Suprapubic skin (tissue), 4 donors: ENCODE results near the gene SCAMP2. TPM values are rescaled to one million over a fixed set of nuclear protein-coding genes. Genes with fewer than 3 reads are reported as not detected.
A peak's percentile ranks its signal among the peaks of the same experiment; 100 is the strongest.

Experiments used
- DNase-seq, 2 donors: peaks; one replicate each; pipeline ENCODE4 v3.0.0-alpha.2; 2019; ENCODE audit warnings: low spot score in 2 of 2
- H3K27ac ChIP-seq: fragments of 200-600 bp; sonication (generic); one replicate; pipeline ENCODE4 v1.5.1; 2019
- H3K27me3 ChIP-seq: fragments of 200-600 bp; sonication (generic); one replicate; pipeline ENCODE4 v1.5.1; 2019
- H3K36me3 ChIP-seq: fragments of 200-600 bp; sonication (generic); one replicate; pipeline ENCODE4 v1.5.1; 2019
- H3K4me1 ChIP-seq: fragments of 200-600 bp; sonication (generic); one replicate; pipeline ENCODE4 v1.5.1; 2019
- H3K4me3 ChIP-seq: fragments of 200-600 bp; sonication (generic); one replicate; pipeline ENCODE4 v1.5.1; 2019; ENCODE audit warnings: mild to moderate bottlenecking
- H3K9me3 ChIP-seq: fragments of 200-600 bp; sonication (generic); one replicate; pipeline ENCODE4 v1.5.1; 2019
- CTCF ChIP-seq, 2 donors: fragments of 200-600 bp in 1 of 2; fragments of 450-650 bp in 1 of 2; sonication (generic) in 1 of 2; IDR thresholded peaks; one replicate each; pipeline ENCODE4 v1.5.1; 2016 to 2019; ENCODE audit warnings: antibody characterized with exemption in 2 of 2, mild to moderate bottlenecking in 1 of 2, moderate library complexity in 1 of 2
- EP300 ChIP-seq: sonication (generic); formaldehyde crosslinking; IDR thresholded peaks from one replicate; pipeline ENCODE4 v1.6.1; 2017; ENCODE audit warnings: antibody characterized with exemption
- POLR2A ChIP-seq, 2 donors: fragments of 450-650 bp; IDR thresholded peaks; one replicate each; pipeline ENCODE4 v1.6.1; 2017; ENCODE audit warnings: antibody characterized with exemption in 2 of 2, mild to moderate bottlenecking in 2 of 2, moderate library complexity in 2 of 2
- POLR2AphosphoS5 ChIP-seq, 3 donors: sonication (generic); formaldehyde crosslinking; IDR thresholded peaks; one replicate each; pipeline ENCODE4 v1.6.1; 2017; ENCODE audit warnings: antibody characterized with exemption in 3 of 3
- WGBS: methylation state at CpG from one replicate; pipeline ENCODE4 v1.1.5; 2018; 5-methylcytosine and 5-hydroxymethylcytosine counted together
- total RNA-seq, 4 donors: library from RNA; depleted of rRNA; stranded (reverse); fragments of >200 nt; gene quantifications; one replicate each; pipeline ENCODE4 v1.1.0, GENCODE V29; 2016

Gene SCAMP2
- total RNA-seq, 4 donors from 2014 or later, result 82.7 to 120 (median 102) TPM

- 23% methylated on average over 6 of the region's 6 CpGs for WGBS
- peak overlapping the region; percentile 81 for H3K4me3 ChIP-seq
- H3K4me1 ChIP-seq, result peaks cover 80% of the 10 kb centered on the region
Observed at GRCh38 chr15:74870436-74871215, 2.5 kb downstream of the SCAMP2 start.

GRCh38 chr15:74869726-74870407, 3.3 kb downstream of the SCAMP2 start:
- peak in 1 of 2 donors; percentile 83 for DNase-seq
- Histone ChIP-seq H3K4me3 (peak overlapping the region; percentile 14), H3K27ac (peak overlapping the region; percentile 72), H3K27me3 (no peaks in the 10 kb centered on the region), H3K36me3 (no peaks in the 10 kb centered on the region), H3K4me1 (peaks cover 87% of the 10 kb centered on the region), H3K9me3 (no peaks in the 10 kb centered on the region)
- no peak for TF ChIP-seq POLR2A (IDR thresholded peaks at IDR 0.05)
- TF ChIP-seq POLR2AphosphoS5 (IDR thresholded peaks at IDR 0.05), result no peak
- no peak for TF ChIP-seq EP300
- no peak for TF ChIP-seq CTCF (IDR thresholded peaks at IDR 0.05)
- WGBS, result 9% methylated on average over 6 of the region's 6 CpGs

More at GRCh38 chr15:74870436-74871215, 2.5 kb downstream of the SCAMP2 start:
- TF ChIP-seq POLR2A (IDR thresholded peaks at IDR 0.05) (no peak), EP300 (no peak), POLR2AphosphoS5 (IDR thresholded peaks at IDR 0.05) (no peak), CTCF (IDR thresholded peaks at IDR 0.05) (no peak)
- Histone ChIP-seq H3K27ac (peak overlapping the region; percentile 72), H3K27me3 (no peaks in the 10 kb centered on the region), H3K9me3 (no peaks in the 10 kb centered on the region), H3K36me3 (no peaks in the 10 kb centered on the region)
- DNase-seq, result no peak

- H3K4me1 ChIP-seq, result peaks cover 91% of the 10 kb centered on the region
- H3K27me3 ChIP-seq, result no peaks in the 10 kb centered on the region
- H3K27ac ChIP-seq, result peak overlapping the region; percentile 72
- H3K4me3 ChIP-seq, result peak overlapping the region; percentile 14
- DNase-seq, result no peak
- H3K9me3 ChIP-seq, result no peaks in the 10 kb centered on the region
- H3K36me3 ChIP-seq, result no peaks in the 10 kb centered on the region
- TF ChIP-seq POLR2AphosphoS5 (IDR thresholded peaks at IDR 0.05) (no peak), EP300 (peak; percentile 46)
Observed at GRCh38 chr15:74869372-74869725, 3.8 kb downstream of the SCAMP2 start.

GRCh38 chr15:74868059-74868458, 5.1 kb downstream of the SCAMP2 start:
- no peak for DNase-seq
- H3K27me3 ChIP-seq, result no peaks in the 10 kb centered on the region
- WGBS, result 64% methylated on average over 6 of the region's 6 CpGs
- no peaks in the 10 kb centered on the region for H3K9me3 ChIP-seq
- no peaks in the 10 kb centered on the region for H3K36me3 ChIP-seq
- TF ChIP-seq EP300 (no peak), POLR2AphosphoS5 (IDR thresholded peaks at IDR 0.05) (no peak), CTCF (IDR thresholded peaks at IDR 0.05) (no peak), POLR2A (IDR thresholded peaks at IDR 0.05) (no peak)
- H3K4me1 ChIP-seq, result peaks cover 96% of the 10 kb centered on the region
- H3K27ac ChIP-seq, result peak overlapping the region; percentile 72
- no peak overlapping the region for H3K4me3 ChIP-seq

- peaks cover 96% of the 10 kb centered on the region for H3K4me1 ChIP-seq
- TF ChIP-seq EP300 (no peak), CTCF (IDR thresholded peaks at IDR 0.05) (no peak), POLR2AphosphoS5 (IDR thresholded peaks at IDR 0.05) (no peak), POLR2A (IDR thresholded peaks at IDR 0.05) (no peak)
- no peak overlapping the region for H3K4me3 ChIP-seq
- H3K27me3 ChIP-seq, result no peaks in the 10 kb centered on the region
- H3K36me3 ChIP-seq, result no peaks in the 10 kb centered on the region
- WGBS, result 18% methylated on average over 1 of the region's 1 CpG
- peak overlapping the region; percentile 72 for H3K27ac ChIP-seq
- no peaks in the 10 kb centered on the region for H3K9me3 ChIP-seq
- no peak for DNase-seq
Observed at GRCh38 chr15:74867466-74868038, 5.6 kb downstream of the SCAMP2 start.
